H1 (cell line): ENCODE measurements around the gene KCNJ10. TPM values are rescaled to one million over a fixed set of nuclear protein-coding genes. Genes with fewer than 3 reads are reported as not detected.

ENCODE experiments used
- EGR1 ChIP-seq: IDR thresholded peaks from 2 replicates; pipeline ENCODE4 v1.6.1; 2011; ENCODE audit warnings: low read depth, low read length, borderline replicate concordance
- GTF2F1 ChIP-seq: IDR thresholded peaks from 2 replicates; pipeline ENCODE4 v1.6.1; 2012; ENCODE audit warnings: low read depth, low read length, improper control_type of control experiment, borderline replicate concordance
- KDM4A ChIP-seq: IDR thresholded peaks from one replicate; pipeline ENCODE4 v1.7.1; 2012; ENCODE audit warnings: low read depth, mild to moderate bottlenecking, moderate library complexity, low read length, inconsistent platforms; ENCODE audit not compliant: severe bottlenecking
- NRF1 ChIP-seq: IDR thresholded peaks from 2 replicates; pipeline ENCODE4 v1.6.1; 2011; ENCODE audit warnings: mild to moderate bottlenecking, low read depth, low read length, improper control_type of control experiment
- PHF8 ChIP-seq: fragments of 200-600 bp; sonication (generic); conservative IDR thresholded peaks from 2 replicates; pipeline ENCODE4 v1.7.1; 2012; ENCODE audit warnings: low read depth, mild to moderate bottlenecking, inconsistent platforms, low read length, moderate library complexity
- POLR2AphosphoS5 ChIP-seq: IDR thresholded peaks from 2 replicates; pipeline ENCODE4 v1.6.1; 2011; ENCODE audit warnings: low read depth, low read length
- POU5F1 ChIP-seq: IDR thresholded peaks from 2 replicates; pipeline ENCODE4 v1.6.1; 2011; ENCODE audit warnings: low read depth, mild to moderate bottlenecking, low read length, moderate library complexity
- RBBP5 ChIP-seq: IDR thresholded peaks from 2 replicates; pipeline ENCODE4 v1.7.1; 2012; ENCODE audit warnings: low read depth, mild to moderate bottlenecking, inconsistent platforms, low read length, moderate library complexity, borderline replicate concordance
- TAF7 ChIP-seq: optimal IDR thresholded peaks from 2 replicates; pipeline ENCODE3; 2011; ENCODE audit warnings: low read depth, mild to moderate bottlenecking, inconsistent platforms, low read length, moderate library complexity, borderline replicate concordance
- polyA plus RNA-seq, 7 experiments: library from polyadenylated mRNA; depleted of rRNA in 3 of 7; stranded (reverse) in 5 of 7; unstranded in 2 of 7; fragments of >200 nt in 5 of 7; fragments of 200-250 nt in 2 of 7; gene quantifications; 1 replicate in 5 of 7; 2 replicates in 1 of 7; 4 replicates in 1 of 7; pipeline versions ENCODE4 v1.2.1 to v1.2.3, GENCODE V29; 2011 to 2013; ENCODE audit warnings: missing spikeins in 2 of 7, mixed read lengths in 2 of 7
- total RNA-seq: library from RNA; stranded (reverse); fragmentation: NEBNext Ultra II Directional; extraction: Animal tissue kit (Norgen Biotek cat#: 25700); gene quantifications from 2 replicates; pipeline ENCODE4 v1.2.1, GENCODE V29; 2021
- TF ChIP-seq, protein P1 (sequence below): fragments of 300-600 bp; sonication (generic); IDR thresholded peaks from 2 replicates; pipeline ENCODE4 v1.7.1; 2012; ENCODE audit warnings: low read length, moderate library complexity, mild to moderate bottlenecking, inconsistent platforms; ENCODE audit not compliant: insufficient replicate concordance

Gene KCNJ10
- total and polyA plus RNA-seq, 2 of the 8 experiments (the other 6 are each of a cell fraction or from before 2014, with no cell fraction given): 1.7 to 2.4 TPM

DNA sequence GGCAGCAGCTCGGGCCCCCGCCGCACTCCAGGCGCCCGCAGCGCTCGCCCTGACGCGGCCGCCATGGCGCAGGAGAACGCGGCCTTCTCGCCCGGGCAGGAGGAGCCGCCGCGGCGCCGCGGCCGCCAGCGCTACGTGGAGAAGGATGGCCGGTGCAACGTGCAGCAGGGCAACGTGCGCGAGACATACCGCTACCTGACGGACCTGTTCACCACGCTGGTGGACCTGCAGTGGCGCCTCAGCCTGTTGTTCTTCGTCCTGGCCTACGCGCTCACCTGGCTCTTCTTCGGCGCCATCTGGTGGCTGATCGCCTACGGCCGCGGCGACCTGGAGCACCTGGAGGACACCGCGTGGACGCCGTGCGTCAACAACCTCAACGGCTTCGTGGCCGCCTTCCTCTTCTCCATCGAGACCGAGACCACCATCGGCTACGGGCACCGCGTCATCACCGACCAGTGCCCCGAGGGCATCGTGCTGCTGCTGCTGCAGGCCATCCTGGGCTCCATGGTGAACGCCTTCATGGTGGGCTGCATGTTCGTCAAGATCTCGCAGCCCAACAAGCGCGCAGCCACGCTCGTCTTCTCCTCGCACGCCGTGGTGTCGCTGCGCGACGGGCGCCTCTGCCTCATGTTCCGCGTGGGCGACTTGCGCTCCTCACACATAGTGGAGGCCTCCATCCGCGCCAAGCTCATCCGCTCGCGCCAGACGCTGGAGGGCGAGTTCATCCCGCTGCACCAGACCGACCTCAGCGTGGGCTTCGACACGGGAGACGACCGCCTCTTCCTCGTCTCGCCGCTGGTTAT lies 14.2 kb upstream of the KCNJ10 start (continued):
- TF ChIP-seq NRF1 (no peak), KDM4A (peak; percentile 85), TAF7 (no peak), EGR1 (no peak), PHF8 (no peak), POLR2AphosphoS5 (peak; percentile 85), GTF2F1 (peak; percentile 75; the same call in 1 of the 2 replicates), POU5F1 (no peak), RBBP5 (peak; percentile 80; the same call in 1 of the 2 replicates)
- TF ChIP-seq, protein P1, sequence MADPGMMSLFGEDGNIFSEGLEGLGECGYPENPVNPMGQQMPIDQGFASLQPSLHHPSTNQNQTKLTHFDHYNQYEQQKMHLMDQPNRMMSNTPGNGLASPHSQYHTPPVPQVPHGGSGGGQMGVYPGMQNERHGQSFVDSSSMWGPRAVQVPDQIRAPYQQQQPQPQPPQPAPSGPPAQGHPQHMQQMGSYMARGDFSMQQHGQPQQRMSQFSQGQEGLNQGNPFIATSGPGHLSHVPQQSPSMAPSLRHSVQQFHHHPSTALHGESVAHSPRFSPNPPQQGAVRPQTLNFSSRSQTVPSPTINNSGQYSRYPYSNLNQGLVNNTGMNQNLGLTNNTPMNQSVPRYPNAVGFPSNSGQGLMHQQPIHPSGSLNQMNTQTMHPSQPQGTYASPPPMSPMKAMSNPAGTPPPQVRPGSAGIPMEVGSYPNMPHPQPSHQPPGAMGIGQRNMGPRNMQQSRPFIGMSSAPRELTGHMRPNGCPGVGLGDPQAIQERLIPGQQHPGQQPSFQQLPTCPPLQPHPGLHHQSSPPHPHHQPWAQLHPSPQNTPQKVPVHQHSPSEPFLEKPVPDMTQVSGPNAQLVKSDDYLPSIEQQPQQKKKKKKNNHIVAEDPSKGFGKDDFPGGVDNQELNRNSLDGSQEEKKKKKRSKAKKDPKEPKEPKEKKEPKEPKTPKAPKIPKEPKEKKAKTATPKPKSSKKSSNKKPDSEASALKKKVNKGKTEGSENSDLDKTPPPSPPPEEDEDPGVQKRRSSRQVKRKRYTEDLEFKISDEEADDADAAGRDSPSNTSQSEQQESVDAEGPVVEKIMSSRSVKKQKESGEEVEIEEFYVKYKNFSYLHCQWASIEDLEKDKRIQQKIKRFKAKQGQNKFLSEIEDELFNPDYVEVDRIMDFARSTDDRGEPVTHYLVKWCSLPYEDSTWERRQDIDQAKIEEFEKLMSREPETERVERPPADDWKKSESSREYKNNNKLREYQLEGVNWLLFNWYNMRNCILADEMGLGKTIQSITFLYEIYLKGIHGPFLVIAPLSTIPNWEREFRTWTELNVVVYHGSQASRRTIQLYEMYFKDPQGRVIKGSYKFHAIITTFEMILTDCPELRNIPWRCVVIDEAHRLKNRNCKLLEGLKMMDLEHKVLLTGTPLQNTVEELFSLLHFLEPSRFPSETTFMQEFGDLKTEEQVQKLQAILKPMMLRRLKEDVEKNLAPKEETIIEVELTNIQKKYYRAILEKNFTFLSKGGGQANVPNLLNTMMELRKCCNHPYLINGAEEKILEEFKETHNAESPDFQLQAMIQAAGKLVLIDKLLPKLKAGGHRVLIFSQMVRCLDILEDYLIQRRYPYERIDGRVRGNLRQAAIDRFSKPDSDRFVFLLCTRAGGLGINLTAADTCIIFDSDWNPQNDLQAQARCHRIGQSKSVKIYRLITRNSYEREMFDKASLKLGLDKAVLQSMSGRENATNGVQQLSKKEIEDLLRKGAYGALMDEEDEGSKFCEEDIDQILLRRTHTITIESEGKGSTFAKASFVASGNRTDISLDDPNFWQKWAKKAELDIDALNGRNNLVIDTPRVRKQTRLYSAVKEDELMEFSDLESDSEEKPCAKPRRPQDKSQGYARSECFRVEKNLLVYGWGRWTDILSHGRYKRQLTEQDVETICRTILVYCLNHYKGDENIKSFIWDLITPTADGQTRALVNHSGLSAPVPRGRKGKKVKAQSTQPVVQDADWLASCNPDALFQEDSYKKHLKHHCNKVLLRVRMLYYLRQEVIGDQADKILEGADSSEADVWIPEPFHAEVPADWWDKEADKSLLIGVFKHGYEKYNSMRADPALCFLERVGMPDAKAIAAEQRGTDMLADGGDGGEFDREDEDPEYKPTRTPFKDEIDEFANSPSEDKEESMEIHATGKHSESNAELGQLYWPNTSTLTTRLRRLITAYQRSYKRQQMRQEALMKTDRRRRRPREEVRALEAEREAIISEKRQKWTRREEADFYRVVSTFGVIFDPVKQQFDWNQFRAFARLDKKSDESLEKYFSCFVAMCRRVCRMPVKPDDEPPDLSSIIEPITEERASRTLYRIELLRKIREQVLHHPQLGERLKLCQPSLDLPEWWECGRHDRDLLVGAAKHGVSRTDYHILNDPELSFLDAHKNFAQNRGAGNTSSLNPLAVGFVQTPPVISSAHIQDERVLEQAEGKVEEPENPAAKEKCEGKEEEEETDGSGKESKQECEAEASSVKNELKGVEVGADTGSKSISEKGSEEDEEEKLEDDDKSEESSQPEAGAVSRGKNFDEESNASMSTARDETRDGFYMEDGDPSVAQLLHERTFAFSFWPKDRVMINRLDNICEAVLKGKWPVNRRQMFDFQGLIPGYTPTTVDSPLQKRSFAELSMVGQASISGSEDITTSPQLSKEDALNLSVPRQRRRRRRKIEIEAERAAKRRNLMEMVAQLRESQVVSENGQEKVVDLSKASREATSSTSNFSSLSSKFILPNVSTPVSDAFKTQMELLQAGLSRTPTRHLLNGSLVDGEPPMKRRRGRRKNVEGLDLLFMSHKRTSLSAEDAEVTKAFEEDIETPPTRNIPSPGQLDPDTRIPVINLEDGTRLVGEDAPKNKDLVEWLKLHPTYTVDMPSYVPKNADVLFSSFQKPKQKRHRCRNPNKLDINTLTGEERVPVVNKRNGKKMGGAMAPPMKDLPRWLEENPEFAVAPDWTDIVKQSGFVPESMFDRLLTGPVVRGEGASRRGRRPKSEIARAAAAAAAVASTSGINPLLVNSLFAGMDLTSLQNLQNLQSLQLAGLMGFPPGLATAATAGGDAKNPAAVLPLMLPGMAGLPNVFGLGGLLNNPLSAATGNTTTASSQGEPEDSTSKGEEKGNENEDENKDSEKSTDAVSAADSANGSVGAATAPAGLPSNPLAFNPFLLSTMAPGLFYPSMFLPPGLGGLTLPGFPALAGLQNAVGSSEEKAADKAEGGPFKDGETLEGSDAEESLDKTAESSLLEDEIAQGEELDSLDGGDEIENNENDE: no peak
